Measurements from ENCODE around the gene FRMD3. TPM values are rescaled to one million over a fixed set of nuclear protein-coding genes. Genes with fewer than 3 reads are reported as not detected.

The FRMD3 gene
- total RNA-seq, 2 experiments from 2014 or later, result 0.19 to 0.65 TPM

DNA sequence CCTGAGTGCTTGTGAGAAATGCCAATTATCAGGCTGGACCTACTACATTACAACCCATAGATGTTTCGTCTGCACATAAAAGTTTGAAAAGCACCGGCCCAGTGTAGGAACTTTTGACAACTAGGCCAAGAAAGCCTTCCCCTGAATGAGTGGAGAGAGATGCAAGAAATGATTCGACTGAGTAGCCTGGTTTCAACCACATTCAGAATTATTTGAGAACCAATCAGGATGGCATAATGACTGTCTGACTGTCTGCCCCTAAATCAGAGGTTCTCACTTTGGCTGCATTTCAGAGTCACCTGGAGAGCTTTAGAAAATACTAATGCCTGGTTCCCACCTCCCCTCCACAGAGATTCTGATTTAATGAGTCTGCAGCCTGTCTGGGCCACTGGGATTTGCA, 61.1 kb downstream of the FRMD3 start:
- ChIA-PET POLR2A (no interaction called here), CTCF (no interaction called here)

DNA sequence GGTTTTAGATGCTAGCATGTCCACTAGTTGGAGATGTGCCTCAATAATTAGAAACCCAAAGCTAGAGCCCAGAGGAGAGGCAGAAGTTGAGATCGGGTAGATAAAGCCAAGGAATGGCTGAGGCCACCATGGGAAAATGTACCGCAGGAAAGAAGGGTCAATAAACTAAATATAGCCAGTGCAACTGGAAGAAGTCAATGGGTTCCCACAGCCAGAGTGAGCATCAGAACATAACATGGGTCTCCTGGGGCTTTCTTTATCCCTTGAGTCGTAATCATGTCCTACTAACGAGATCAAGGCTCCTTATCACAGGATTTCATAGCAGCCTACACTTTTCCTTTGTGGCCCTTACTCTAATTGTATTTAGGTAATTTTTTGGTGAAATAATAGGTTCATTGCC, 61.7 kb downstream of the FRMD3 start:
- ChIA-PET POLR2A (no interaction called here), CTCF (interaction anchor here (0.7 kb wide), 2 partner anchors 16 to 56 kb away, joined by 3 to 4 read pairs; no protein-coding TSS in a partner anchor)

DNA sequence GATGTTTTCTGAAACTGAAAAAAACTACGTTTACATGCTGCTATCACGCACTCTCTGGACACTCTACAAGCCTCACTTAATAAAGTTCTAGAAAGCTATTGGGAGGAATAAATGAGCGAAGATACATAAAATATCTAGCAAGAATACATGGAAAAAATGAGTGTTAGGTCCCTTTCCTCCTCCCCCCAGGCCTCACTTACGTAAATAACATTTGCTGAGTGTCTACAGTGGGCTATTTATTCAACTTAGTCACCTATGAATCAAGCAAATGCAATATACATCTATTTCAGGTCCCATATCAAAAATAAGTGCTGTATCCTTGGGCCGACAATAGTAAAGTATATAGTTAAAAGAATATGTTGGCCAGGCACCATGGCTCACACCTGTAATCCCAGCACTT, 62.5 kb downstream of the FRMD3 start:
- POLR2A ChIA-PET, result no interaction called here
- CTCF ChIA-PET, result no interaction called here

DNA sequence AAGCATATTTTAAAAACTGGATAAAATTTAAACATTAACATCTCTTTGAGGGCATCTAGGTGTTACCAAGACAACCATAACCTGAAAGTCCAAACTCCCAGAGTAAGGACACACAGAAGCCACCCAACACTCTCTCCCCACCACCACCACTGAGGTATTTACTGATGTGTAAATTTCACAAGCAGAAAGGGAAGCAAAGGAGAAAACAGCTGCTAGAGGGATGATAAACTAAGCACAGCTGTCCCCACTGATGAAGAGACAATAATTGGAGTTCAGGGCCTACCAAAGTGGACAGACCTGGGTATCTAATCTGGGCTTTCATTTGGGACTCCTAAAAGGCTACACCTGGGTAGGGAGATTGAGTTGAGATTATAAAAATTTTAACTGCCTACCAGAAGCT, 63.6 kb downstream of the FRMD3 start:
- ChIA-PET POLR2A (no interaction called here), CTCF (no interaction called here)

DNA sequence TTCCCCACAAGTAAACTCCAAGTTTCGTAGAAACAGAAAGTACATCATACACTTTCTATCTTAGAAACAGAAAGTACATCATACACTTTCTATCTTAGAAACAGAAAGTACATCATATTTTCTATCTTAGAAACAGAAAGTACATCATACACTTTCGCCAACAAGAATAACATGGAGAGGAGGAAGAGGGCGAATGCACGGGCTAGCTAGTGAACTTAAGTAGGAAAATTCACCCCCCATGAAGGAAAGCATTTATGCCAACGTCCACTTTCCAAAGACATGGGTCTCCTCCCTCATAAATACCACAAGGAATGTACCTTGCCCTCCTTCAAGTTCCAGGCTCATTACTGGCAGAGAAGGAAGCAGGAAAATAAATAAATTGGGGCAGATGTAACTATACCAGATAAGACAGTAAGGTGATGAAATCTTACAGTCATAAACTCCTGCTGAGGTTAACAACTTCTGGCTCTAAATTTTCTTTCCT, 64.7 kb downstream of the FRMD3 start:
- ChIA-PET POLR2A (no interaction called here), CTCF (no interaction called here)

DNA sequence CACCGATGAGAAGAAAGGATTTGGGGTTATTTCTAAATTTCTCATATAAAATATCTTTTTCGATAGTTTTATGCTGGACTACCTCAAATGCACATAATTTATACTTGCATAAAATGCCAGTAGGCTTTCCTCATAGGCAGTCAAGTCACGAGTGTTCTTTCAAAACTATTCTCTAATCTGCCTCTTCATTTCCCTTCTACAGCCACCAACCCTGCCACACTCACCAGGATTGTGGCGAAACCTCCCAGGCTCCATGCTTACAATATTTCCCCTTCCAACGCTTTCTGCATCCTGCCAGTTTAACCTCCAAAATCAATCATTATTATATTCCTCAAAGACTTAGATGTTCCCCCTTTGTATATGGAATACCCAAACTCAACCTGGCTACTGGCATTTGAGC, 65.4 kb downstream of the FRMD3 start:
- POLR2A ChIA-PET, result no interaction called here
- CTCF ChIA-PET, result no interaction called here

DNA sequence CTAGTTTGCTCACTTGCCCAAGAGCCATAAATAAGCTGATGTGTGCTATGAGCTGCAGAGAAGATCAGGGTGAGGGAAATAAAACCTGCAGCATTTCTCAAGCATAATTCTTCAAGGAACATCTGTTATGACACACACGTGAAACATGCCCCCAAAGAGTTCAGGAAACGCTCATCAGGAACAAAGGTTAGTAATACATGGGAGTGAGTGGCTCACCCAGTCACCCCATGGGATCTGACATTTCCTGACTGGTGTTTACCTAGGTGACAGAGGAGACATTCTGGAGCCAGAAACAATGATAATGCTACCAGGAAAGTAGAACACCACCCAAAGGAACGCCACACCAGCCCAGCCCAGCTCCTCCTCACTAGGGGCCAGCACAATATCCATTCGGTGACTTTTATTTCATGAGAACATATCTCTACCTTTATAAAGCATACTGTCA, 66.0 kb downstream of the FRMD3 start:
- POLR2A ChIA-PET, result no interaction called here
- CTCF ChIA-PET, result no interaction called here

DNA sequence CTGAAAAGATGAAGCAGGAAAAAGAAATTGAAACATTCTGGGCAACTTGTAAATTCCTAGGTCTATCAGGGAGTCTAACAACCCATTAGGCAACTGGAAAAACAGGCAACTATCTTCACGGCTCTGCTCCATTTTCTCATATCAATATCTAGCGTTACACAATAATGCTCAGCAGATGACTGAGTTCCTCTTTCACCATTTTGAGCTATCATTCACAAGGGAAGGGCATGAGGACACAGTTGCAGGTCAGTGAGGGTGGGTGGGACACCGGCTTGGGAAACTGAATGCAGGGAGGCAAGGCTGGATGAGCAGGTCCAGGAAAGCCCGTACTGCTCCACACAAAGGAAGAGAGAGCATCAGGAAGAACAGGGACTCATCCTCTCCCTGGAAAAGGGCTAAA, 67.0 kb downstream of the FRMD3 start:
- POLR2A ChIA-PET, result no interaction called here
- CTCF ChIA-PET, result no interaction called here

DNA sequence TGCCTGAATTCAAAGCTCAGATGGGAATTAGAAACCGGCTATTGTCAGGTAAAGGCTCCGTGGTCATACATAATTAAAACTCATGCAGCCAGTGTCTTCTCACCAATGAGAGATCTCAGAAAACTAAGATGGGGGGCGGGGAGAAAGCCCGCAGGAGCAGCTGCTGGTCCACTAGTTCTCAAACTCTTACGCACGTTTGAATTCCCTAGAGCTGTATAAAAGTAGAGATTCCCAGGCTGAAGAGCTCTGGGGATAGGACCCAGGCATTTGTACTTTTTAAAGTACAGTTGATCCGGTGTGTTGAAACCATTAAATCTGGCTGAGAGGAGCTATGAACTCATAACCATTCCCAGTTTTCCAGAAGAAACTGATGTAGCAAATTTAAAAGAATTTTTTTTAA, 68.5 kb downstream of the FRMD3 start:
- CTCF ChIA-PET, result no interaction called here
- POLR2A ChIA-PET, result no interaction called here

DNA sequence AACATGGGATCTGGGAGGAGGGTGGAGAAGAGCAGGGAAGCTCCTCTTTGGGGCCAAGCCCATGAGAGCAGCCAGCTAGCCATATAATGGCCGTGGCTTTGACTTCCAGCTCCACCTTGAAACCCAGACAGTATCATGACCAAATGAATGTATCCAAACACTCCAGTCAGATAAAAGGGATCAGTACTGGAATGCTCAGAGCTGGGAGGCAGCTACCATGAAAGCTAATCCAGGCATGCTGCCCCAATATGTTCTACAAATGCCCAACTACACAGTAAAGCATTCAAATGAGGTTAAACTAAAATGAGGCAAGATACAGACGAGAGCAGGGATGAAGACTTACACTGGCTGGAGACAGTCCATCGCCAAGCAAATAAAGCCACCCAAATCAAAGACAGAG, 69.4 kb downstream of the FRMD3 start:
- POLR2A ChIA-PET, result no interaction called here
- CTCF ChIA-PET, result no interaction called here

DNA sequence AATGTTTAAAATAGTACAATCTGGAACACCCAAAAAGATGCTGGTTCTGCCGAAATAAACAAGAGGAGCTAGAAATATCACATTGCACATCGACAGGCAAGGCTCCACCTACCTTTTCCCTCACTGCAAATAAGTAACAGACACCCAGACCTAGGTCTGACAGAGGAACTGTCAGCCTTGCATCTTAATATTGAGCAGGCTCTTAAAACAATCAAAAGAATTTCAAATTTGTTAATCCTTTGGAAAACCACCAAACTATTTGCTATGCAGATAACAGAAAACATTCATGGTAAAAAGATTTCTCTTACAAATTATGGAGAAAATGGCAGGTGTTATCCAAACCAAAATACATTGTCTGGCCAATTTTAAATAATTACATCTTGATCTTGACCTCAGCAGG, 71.3 kb downstream of the FRMD3 start:
- ChIA-PET CTCF (no interaction called here), POLR2A (no interaction called here)

DNA sequence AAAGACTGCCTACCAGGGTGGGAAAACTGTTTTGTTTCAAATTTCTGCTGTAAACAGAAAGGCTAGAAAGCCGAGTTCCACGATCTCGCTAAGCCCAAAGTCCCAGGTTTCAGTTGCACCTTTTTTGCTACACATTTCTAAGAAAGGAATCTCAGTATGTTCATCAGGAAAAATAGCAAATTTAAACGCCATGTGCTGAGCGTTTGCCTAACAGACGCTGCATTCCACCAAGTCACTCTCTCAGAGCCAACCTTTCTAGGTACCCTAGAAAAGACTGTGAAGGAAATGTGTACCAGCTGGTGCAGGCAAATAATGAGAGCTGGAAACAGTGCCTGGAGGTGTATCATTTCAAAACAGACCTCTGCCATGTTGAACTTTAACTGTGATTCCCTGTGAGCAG, 71.8 kb downstream of the FRMD3 start:
- CTCF ChIA-PET, result no interaction called here
- POLR2A ChIA-PET, result no interaction called here

DNA sequence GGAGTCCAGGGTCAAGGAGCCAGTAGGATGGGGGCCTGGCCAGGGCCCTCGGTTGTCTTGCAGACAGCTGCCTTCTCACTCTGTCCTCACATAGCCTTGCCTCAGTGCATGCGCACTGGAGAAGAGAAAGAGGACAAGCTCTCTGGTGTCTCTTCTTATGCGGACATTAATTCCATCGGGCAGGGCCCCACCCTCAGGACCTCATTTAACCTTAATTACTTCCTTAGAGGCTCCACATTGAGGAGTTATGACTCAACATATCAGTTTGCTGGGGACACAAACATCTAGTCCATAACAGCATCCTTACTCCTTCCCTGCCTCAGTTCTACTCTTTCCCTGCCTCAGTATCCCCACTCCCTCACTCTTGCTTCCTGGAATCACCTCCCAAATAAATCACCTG, 78.4 kb downstream of the FRMD3 start:
- CTCF ChIA-PET, result no interaction called here
- POLR2A ChIA-PET, result no interaction called here

DNA sequence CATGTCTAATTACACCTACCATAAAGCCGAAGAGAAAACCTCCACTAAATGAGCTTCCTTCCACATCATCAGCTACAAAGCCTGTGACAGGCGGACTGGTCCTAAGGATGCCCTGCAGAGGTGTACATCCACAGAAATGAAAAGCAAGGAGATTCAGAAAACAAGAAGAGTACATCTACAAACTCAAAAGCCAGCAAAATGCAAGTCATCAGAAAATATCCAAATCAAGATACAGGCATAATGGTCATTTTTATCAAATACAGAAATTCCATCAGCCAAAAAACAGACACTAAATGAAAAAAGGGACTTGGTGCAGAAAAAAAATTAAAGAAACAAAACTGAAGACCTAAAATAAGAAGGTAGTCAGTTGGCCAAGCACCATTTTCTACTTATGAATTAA, 79.7 kb downstream of the FRMD3 start:
- ChIA-PET CTCF (no interaction called here), POLR2A (no interaction called here)

DNA sequence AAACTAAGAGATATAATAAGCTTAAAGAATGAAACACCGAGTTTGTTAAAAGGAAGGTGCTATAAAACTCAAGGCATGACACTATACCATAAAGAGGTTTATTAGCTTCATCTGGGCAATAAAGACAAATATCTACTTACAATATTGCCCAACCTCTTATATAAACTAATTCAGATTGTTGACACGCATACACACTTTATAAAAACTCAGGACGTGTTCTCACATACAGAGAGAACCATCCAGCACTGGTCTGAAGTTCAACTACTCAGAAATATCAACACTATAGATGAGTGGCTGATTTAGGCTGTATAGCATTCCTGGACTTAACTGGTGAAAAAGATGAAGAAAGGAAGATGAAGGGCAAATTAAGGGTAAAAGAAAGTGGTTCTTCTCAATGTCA, 81.2 kb downstream of the FRMD3 start:
- CTCF ChIA-PET, result no interaction called here

DNA sequence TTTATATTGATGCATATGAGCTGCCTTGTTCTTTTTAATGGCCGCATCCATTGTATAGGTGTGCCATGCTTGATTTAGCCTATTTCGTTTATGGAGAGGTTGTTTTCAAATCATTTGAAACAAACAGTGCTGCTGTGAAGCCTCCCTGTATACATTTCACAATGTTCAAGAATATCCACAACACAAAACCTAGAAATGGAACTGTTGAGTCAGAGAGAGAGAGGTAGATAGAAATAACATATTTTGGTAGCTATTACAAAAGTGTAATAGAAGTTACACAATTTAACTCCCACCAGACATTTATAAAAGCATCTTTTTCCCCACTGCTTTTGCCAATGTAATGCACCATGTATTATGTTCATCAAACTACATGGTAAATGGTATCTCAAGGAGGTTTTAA, 82.0 kb downstream of the FRMD3 start:
- POLR2A ChIA-PET, result no interaction called here
- CTCF ChIA-PET, result no interaction called here

More for the DNA sequence above, 81.2 kb downstream of the FRMD3 start:
- POLR2A ChIA-PET, result no interaction called here

DNA sequence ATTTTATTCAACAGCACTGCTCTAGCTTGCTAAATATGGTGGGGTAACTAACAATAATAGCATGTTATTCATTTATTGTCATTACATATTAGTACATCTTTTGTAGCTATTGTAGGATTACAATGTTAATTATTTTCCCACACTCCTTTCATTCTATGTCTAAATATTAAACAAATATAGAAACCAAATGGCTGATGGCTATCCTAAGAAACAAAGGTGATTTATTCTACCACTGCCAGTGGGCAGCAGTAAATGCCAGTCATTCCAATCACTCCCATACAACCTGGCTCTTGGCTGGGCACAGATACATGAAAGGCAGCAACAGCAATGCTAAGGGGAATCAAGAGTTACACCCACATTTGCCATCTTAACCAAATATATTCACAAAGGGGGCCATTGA, 84.1 kb downstream of the FRMD3 start:
- POLR2A ChIA-PET, result no interaction called here

DNA sequence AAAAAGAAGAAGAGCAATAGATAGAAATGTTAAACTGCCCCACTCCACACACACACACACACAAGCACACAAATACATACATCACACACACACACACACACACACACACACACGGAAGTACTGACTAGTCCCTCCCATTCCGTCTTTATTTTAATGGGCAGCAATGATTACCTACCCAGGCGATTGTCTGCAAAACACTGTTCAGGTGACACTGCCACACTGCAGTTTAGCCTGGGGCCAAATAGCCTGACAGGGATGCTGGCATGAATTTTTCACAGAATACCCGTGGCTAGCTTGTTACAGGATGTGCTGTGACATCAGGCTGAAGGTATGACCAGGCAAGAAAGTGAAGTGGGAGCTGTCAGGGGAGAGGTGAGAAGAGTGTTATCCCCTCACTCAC, 86.9 kb downstream of the FRMD3 start:
- ChIA-PET CTCF (no interaction called here), POLR2A (no interaction called here)

More for the DNA sequence above, 84.1 kb downstream of the FRMD3 start:
- CTCF ChIA-PET, result no interaction called here

DNA sequence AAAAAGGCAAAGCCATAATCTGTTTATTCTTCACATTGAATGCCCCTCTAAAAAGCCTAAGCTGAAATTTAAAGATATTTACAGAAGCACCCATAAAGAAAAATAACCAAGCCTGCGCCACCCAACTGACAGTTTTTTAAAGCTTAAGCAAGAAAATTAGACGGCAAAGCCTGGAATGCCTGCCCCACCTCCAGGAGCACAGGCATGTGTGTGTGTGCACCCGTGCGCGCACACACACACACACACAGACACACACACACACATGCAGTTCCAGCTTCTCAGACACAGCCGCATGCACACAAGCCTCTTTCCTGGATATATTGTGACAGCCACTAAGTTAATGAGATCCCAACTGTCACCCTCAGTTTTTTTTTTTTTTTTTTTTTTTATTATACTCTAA, 88.2 kb downstream of the FRMD3 start:
- POLR2A ChIA-PET, result no interaction called here
- CTCF ChIA-PET, result no interaction called here

DNA sequence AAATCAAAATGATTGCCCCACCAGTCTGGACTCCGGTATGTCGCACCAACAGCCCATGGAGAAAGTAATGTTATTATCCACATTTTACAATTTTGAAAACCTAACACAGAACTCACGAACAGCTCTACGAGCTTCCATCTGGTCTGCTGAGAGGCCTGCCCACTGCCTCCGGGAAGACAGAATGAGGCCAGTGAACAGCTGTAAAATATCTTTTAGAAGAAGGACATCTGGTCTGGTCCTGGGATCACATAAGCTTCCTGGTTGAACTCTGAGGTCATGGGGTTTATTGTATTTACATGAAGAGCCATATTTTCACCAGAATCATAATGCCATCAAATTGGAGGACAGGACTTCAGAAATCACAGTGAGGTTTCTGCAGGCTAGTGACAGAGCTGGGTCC, 89.0 kb downstream of the FRMD3 start:
- CTCF ChIA-PET, result no interaction called here
- POLR2A ChIA-PET, result interaction anchor here (0.5 kb wide), 1 partner anchor 138 kb away, joined by 3 read pairs; no protein-coding TSS in a partner anchor

DNA sequence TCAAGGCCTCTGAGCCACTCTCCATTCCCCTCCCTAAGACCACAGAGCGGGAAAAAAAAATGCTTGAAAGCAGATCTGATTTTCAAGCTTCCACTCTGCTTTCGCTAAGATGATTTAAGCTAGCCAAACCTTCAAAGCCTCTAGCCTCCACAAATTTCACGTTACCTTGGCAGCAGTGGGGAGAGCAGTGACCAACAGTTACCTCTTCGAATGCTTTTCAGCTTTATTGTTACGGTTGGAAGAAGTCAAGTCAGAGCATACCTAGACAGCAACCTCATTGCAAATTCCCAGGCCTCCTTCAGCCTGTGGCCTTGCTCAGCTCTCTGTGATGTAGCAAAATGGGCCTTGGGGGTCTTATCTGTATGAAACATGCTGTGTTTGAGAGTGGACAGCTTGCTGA, 89.6 kb downstream of the FRMD3 start:
- ChIA-PET POLR2A (interaction anchor here (0.5 kb wide), 1 partner anchor 137 kb away, joined by 3 read pairs; no protein-coding TSS in a partner anchor), CTCF (no interaction called here)

DNA sequence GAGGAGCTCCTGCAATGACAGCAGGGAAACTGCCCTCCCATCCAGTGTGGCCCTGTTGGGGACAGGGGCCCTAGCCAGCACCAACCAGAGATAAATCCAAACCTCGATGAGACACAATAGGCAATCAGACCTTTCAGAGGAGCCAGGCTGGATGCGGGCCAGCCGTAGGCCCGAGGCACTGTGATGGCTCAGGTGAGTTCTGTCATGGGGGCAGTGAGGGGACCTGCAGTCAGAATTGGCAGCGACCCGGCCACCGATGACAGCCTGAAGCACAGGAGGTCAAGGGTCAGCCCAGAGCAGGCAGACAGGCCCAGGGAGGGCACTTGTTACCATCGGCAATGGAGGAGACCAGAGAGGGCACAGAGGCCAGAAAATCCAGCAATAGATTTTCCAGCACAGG, 90.8 kb downstream of the FRMD3 start:
- CTCF ChIA-PET, result no interaction called here
- POLR2A ChIA-PET, result no interaction called here

DNA sequence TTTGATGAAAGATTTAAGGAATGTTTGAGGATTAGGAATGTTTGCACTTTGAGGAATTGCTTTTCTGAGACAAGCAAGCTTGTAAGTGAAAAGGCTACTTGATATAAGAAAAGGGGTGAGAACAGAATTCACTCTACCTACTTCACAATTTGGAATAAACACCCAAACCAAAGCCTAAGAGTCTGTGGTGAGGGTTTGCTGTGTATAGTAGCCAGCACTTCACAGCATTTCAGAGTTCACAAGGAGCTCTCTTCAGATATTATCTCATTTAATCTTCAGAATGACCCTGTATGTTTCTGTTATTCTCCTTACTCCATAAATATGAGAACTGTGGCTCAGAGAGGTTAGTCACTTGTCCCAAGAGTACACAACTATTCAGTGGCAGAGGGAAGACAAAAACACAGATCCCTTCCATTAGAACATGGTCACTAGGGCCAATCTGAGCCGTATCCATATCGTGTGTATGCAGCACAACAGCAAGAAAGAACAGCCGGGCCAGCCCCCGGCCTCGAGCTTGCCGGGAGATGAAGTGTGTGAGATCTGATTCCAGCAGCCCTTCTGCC, 92.4 kb downstream of the FRMD3 start:
- CTCF ChIA-PET, result no interaction called here

More for the DNA sequence above, 92.4 kb downstream of the FRMD3 start:
- POLR2A ChIA-PET, result no interaction called here
